HG03378 (cell line): ENCODE measurements around the gene PRAMEF11.
"Not testable (repeated sequence)": the region's sequence is repeated elsewhere in the genome, so short reads cannot be mapped to it uniquely, and the experiment has no call there.

Experiments
- ATAC-seq: cut with Tn5 transposase; IDR thresholded peaks from one replicate; pipeline ENCODE4 v1.9.1; 2021; ENCODE audit warnings: mild to moderate bottlenecking, moderate library complexity; ENCODE audit not compliant: unreplicated experiment

The PRAMEF11 gene

DNA sequence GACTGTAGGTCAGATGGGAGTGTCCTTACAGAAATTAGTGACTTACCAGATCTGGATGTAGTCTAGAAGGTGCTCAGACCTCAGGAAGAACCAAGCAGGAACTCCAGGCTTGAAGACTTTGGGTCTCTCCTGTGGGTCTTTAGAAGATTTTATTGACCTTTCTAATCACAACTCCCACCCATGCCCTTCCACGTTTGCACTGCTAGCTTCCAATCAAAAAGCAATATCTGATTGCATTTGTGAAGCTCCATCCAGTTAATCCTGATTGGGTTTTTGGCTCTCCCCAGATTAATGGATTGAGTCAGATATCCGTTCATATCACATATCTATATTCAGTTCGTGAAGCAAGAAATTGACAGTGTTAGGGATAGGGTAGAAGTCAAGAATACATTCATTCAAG lies at the start of gene PRAMEF11:
Gene PRAMEF11 (minus strand): TSS at position 101 of the 400 bp plus-strand sequence. CDS start 2,621 bp downstream, outside the sequence.
- not testable (repeated sequence) for ATAC-seq

DNA sequence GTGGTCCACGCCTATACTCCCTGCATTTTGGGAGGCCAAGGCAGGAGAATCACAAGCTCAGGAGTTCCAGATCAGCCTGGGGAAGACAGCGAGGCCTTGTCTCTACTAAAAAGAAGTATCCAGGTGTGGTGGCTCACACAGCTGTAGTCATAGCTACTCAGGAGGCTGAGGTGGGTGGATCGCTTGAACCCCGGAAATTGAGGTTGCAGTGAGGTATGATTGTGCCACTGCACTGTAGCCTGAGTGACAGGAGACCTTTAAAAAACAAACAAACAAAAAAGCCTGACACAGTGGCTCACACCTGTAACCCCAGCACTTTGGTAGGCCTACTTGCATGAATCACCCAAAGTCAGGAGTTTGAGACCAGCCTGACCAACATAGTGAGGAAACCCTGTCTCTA lies 47.2 kb upstream of the PRAMEF11 start:
- not testable (repeated sequence) for ATAC-seq

GRCh38 chr1:12863131-12863880 lies 32.1 kb upstream of the PRAMEF11 start:
- not testable (repeated sequence) for ATAC-seq

- ATAC-seq = not testable (repeated sequence)
Measured at GRCh38 chr1:12856786-12857185, 25.6 kb upstream of the PRAMEF11 start, which contains the start of gene PRAMEF2. PRAMEF2 (plus strand) TSS chr1:12857086; CDS start chr1:12859010, 1,924 bp downstream.

DNA sequence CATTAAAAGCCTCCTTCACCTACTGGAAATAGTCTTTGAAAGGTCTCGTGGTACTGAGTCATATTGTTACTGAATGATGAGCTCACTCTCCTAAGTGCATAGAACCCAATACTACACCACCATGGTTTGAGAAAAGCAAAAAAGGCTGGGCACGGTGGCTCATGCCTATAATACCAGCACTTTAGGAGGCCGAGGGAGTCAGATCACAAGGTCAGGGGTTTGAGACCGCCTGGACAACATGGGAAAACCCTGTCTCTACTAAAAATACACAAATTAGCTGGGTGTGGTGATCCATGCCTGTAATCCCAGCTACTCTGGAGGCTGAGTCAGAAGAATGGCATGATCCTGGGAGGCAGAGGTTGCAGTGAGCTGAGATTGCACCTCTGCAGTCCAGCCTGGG lies 20.6 kb upstream of the PRAMEF11 start:
- no peak for ATAC-seq

DNA sequence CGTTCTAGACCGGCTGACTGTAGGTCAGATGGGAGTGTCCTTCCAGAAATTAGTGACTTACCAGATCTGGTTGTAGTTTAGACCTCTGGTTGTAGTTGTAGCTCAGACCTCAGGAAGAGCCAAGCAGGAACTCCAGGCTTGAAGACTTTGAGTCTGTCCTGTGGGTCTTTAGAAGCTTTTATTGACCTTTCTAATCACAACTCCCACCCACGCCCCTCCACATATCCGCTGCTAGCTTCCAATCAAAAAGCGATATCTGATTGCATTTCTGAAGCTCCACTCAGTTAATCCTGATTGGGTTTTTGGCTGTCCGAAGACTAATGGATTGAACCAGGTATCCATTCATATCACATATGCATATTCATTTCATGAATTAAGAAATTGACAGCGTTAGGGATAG lies 17.4 kb upstream of the PRAMEF11 start, which contains the start of gene HNRNPCL1:
Gene HNRNPCL1 (minus strand): TSS at position 101 of the 400 bp plus-strand sequence. CDS start 431 bp downstream, outside the sequence.
- ATAC-seq = not testable (repeated sequence)

GRCh38 chr1:12833251-12833650 lies 2.0 kb upstream of the PRAMEF11 start:
- ATAC-seq = not testable (repeated sequence)

GRCh38 chr1:12819061-12819460 lies 12.1 kb downstream of the PRAMEF11 start:
- not testable (repeated sequence) for ATAC-seq

DNA sequence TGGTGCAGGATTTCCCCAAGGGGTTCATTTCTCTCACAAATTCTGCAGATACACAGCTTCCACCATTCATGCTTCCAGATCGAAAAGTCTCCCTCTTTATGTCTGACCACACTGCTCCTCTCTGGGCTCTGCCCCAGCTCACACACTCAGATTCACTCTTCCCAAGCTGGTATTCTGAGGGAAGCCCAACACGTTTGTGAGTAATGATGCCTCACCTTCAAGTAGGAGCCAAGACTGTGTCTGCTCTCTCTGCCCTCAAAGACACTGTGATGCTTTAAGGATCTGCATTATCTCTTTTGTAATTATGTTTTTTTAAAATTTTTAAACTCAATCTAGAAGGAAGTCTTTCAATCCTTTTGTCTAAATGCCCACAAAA lies 19.8 kb downstream of the PRAMEF11 start:
- no peak for ATAC-seq

DNA sequence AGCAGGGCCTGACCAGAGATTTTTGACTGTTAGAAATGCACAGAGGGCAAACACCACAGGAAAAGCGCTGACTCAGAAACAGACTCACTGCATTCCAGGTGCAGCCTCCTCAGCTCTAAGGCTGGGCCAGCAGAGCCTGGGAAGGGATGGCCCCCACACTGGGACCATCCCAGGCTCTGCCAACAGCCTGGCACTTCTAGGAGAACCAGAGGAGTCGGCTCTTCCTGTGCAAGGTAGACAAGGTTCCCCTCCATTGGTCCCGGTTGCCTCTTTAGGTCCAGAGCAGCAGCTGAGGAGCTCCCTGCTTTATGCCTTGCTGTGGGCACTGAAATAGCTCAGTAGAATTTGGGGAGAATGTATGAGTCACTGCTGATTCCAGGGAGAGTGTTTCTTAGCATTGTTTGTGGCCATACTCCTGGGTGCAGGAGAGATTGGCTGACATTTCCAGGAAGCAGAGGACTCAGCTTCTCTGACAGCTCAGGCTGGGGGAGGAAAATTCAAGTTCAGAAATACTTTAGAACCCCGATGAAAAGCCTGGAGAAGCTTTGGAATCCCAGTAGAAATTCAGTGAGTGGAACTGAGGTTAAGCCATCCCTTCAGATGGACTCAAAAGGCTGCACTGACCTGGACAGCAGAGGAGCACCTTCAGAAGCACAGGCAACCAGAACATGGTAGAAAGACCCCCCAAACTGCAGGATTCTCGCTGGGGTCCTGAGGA lies 20.4 kb downstream of the PRAMEF11 start:
- ATAC-seq = no peak

DNA sequence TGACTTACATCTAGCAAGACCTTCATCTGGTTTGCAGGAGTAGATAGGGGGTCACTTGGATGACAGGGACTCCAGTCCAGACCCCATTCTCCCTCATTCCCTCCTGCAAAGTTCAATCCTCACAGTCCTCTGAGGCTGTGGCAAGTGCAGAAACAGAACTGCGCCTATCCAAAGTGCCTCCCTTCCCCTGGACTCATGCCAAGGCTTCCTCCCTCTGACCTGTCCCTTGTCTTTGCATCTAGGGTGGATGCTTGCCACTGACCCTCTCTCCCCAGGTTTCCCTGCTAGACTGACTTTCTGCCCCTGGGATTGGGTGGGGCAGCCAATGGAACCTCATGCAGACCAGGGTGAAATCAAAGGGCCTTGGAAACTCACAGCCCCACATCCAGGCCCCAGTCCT lies 21.3 kb downstream of the PRAMEF11 start:
- ATAC-seq = no peak

DNA sequence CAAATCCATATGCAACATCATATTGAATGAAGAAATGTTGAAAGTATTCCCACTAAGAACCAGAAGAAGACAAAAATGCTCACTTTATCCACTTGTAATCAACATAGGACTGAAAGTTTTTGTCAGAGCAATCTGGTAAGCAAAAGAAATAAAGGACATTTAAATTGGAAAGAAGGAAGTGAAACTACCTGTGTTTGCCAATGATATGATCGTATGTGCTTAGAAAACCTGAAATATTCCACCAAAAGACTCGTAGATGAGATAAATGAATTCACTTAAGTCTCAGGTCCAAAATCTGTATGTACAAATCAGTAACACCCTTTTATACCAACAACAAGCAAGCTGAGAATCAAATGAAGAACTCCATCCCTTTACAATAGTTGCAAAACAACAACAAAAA lies 31.5 kb downstream of the PRAMEF11 start:
- ATAC-seq = no peak

DNA sequence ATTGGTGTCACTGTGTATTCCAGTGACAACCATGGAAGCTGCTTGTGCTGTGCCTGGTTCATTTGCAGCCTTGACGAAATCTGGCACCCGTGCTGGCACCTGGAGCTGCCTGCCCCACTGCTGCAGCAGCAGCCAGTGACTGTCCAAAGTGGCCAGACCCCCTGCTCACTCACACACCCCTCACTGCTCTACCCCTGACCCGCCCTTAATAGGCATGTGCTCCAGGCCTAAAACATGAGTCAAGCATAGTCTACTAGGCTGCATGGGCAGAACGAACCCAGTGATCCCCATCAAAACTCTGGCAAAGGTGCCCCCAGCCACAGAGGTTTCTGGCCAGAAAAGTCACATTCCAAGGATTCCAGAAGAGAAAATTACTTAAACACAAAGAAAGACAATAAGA lies 32.3 kb downstream of the PRAMEF11 start:
- no peak for ATAC-seq

GRCh38 chr1:12791097-12791496 lies 40.1 kb downstream of the PRAMEF11 start, which contains the start of gene PRAMEF1:
PRAMEF1 (plus strand) TSS chr1:12791397; CDS start chr1:12793228, 1,831 bp downstream.
- not testable (repeated sequence) for ATAC-seq

GRCh38 chr1:12784729-12785128 lies 46.5 kb downstream of the PRAMEF11 start:
- ATAC-seq = not testable (repeated sequence)

- not testable (repeated sequence) for ATAC-seq
Measured at GRCh38 chr1:12783783-12784182, 47.4 kb downstream of the PRAMEF11 start.

DNA sequence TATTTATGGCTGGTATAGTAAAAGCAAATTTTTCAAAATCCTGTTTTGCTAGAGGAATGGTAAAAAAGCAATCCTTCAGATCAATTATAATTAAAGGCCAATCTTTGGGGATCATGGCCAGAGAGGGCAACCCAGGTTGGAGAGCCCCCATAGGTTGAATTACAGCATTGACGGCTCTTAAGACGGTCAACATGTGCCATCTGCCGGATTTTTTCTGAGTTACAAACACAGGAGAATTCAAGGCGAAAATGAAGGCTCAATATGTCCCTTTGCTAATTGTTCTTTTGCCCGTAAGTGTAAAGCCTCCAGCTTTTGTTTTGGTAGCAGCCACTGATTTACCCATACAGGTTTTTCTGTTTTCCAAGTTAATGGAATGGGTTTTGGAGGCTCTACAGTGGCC lies 49.7 kb downstream of the PRAMEF11 start:
- not testable (repeated sequence) for ATAC-seq

- no peak for ATAC-seq
Measured at GRCh38 chr1:12778907-12779306, 52.3 kb downstream of the PRAMEF11 start.

- ATAC-seq = no peak
Measured at GRCh38 chr1:12778061-12778460, 53.1 kb downstream of the PRAMEF11 start.

- ATAC-seq = no peak
Measured at GRCh38 chr1:12776801-12777557, 54.2 kb downstream of the PRAMEF11 start.

DNA sequence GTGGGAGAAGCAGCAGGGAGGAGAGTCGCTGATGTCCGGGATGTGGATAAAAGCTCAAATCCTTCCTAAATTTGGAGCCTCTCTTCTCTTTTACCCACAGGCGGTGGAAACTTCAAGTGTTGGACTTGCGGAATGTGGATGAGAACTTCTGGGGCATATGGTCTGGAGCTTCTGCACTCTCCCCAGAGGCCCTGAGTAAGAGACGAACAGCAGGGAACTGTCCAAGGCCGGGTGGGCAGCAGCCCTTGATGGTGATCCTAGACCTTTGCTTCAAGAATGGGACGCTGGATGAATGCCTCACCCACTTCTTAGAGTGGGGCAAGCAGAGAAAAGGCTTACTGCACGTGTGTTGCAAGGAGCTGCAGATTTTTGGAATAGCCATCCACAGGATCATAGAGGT lies 55.8 kb downstream of the PRAMEF11 start:
- no peak for ATAC-seq
